GM18868 (cell line): ENCODE results near the gene ADGRA3.

ENCODE experiments used
- ATAC-seq: cut with Tn5 transposase; IDR thresholded peaks from one replicate; pipeline ENCODE4 v1.9.1; 2021; ENCODE audit warnings: mild to moderate bottlenecking, moderate library complexity; ENCODE audit not compliant: unreplicated experiment

The ADGRA3 gene

GRCh38 chr4:22510750-22511149 lies 5.1 kb downstream of the ADGRA3 start:
- ATAC-seq = no peak

- no peak for ATAC-seq
Measured at GRCh38 chr4:22508376-22508775, 7.5 kb downstream of the ADGRA3 start.

GRCh38 chr4:22504922-22505321 lies 10.9 kb downstream of the ADGRA3 start:
- no peak for ATAC-seq

- ATAC-seq = no peak
Measured at GRCh38 chr4:22504447-22504846, 11.4 kb downstream of the ADGRA3 start.

- no peak for ATAC-seq
Measured at GRCh38 chr4:22502895-22503814, 12.7 kb downstream of the ADGRA3 start.

GRCh38 chr4:22501715-22502095 lies 14.2 kb downstream of the ADGRA3 start:
- no peak for ATAC-seq

- ATAC-seq = peak; percentile 52
Measured at GRCh38 chr4:22500831-22501714, 14.8 kb downstream of the ADGRA3 start.

GRCh38 chr4:22500128-22500611 lies 15.7 kb downstream of the ADGRA3 start:
- ATAC-seq = no peak

GRCh38 chr4:22498866-22499265 lies 17.0 kb downstream of the ADGRA3 start:
- ATAC-seq = no peak

GRCh38 chr4:22496165-22496813 lies 19.6 kb downstream of the ADGRA3 start:
- ATAC-seq = no peak

GRCh38 chr4:22493523-22493922 lies 22.3 kb downstream of the ADGRA3 start:
- ATAC-seq = no peak

- no peak for ATAC-seq
Measured at GRCh38 chr4:22492987-22493386, 22.9 kb downstream of the ADGRA3 start.

- ATAC-seq = no peak
Measured at GRCh38 chr4:22491939-22492338, 23.9 kb downstream of the ADGRA3 start.

GRCh38 chr4:22490718-22491315 lies 25.0 kb downstream of the ADGRA3 start:
- ATAC-seq = no peak

GRCh38 chr4:22488106-22488505 lies 27.8 kb downstream of the ADGRA3 start:
- ATAC-seq = no peak

GRCh38 chr4:22487328-22487727 lies 28.5 kb downstream of the ADGRA3 start:
- no peak for ATAC-seq

- no peak for ATAC-seq
Measured at GRCh38 chr4:22486276-22486675, 29.6 kb downstream of the ADGRA3 start.

GRCh38 chr4:22485737-22486136 lies 30.1 kb downstream of the ADGRA3 start:
- ATAC-seq = no peak

- ATAC-seq = no peak
Measured at GRCh38 chr4:22483551-22483981, 32.3 kb downstream of the ADGRA3 start.

- no peak for ATAC-seq
Measured at GRCh38 chr4:22482250-22483127, 33.4 kb downstream of the ADGRA3 start.
